ENCODE data around the gene GPD1.

GPD1 gene

DNA sequence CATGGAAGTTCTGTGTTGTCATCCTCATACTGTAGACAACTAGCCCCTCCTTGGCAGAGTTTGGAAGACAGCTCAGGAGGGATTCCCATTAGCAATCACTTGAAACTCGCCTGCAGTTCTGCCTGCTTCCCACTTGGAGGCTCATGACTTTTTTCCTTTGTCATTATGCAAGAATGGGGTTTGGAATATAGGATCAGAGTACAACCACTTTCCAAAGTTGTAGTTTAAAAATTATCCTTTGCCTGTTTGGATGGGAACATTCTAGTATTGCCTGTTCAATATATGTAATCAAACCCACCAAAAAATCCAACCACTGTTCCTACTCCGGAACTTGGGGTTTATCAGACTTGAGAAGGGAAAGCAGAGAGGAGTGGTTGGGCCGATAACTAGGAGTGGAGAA is 2.1 kb upstream of the GPD1 start:
- peak; percentile 65 for DNase-seq (ENCODE audit: low read depth)

DNA sequence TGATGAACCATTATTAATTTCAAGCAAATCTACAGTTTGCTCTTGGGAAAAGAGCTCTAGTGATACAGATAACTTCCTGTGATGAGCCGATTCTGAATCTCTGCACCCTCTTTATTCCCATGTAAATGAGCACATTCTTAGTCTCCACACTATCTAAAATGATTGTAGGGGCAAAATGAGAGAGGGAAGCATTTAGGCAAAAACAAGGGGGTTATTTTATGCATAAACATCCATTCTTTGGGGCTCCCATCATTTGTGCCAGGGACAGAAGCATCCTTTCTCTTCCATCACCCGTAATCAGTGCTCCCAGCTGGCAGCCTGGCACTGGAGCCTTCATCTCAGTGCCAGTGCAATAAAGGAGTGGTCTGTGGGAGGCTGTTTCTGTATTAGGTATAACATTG is 1.7 kb upstream of the GPD1 start:
- no peak for DNase-seq (ENCODE audit: low read depth)

DNA sequence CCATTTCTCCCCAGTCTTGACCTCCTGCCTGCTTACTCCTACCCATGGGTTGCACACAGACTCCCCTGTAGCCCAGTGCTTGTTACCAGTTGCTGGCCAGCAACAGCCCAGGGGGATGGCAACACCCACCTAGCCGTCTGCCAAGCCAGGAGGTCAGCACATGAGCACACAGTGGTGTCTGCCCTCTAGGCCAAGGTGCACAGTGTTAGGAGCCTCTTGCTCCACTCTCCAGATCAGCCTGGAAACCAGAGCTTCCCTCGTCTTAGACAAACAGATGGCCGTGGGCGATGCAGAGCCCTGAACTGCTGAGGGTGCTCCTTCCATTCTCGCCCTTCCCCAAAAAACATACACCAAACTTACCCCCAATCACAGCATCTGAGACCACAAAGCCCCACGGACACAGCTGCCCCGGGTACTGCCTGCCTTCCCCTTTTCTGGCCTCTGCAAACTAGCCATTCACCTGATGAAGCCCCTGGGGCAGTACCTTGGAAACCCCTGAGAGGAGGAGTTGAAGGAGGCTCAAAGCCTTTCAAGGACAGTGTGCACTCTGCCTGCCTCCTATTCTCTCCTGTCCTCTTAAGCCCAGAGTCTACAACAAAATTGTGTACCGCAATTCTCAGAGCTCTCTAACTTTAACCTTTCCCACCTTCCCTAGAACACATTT is 1.0 kb upstream of the GPD1 start:
- DNase-seq (ENCODE audit: low read depth) = no peak

DNA sequence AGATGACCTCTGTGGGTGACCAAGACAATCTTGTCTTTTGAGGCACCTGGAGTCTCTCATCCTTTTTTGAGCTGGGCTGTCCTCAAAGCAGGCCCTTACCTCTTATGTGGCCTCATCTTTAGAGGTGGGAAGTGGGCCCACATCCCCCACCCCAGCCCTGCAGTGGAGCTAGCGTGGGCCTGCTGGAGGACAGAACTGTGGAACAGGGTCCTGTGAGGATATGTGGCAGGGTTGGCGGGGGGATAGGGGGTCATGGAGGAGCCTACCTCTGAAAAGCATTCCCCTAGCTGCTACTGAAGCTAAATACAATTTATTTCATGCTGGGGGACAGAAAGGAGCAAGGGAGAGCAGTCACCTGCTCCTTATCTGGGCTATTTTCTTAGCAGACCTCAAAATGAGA is 457 bp upstream of the GPD1 start:
- no peak for DNase-seq (ENCODE audit: low read depth)

DNA sequence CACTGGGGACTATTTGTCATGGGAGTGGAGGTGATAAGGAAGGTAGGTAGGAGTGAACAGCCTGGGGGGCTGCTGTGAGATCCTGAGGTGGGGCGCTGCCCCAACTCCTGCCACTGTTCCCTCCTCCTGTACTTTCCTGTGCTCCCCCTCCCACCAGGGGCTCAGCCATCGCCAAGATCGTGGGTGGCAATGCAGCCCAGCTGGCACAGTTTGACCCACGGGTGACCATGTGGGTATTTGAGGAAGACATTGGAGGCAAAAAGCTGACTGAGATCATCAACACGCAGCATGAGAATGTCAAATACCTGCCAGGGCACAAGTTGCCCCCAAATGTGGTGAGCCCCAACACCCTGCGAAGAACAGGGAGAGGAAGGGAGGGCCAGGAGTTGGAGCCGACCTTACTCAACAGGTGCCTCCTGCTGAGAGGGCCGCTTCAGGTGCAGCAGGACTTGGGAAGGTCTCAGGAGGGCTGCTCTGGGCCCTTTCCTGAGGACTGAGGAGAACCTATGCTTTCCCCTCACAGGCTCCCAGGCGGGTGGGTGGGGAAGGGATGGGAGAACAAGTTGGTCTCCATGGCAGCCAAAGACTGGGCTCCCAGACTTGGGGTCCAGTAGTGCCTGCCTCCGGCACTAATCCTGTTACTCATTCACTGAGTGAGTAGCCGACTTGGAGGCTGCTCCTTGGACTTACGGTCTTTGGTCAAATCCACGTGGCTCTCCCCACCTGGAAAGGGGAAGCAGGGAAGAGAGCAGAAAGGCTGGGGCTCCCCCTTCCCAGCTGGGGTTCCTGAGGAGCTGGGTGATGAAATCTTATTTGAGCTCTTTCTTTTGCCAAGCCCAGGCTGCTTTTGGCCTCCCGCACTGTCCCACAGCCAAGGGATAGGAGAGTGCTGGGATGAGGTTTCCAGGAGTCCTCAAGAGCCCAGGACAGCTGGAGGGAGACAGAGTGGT is 884 bp downstream of the GPD1 start:
- DNase-seq (ENCODE audit: low read depth) = no peak

DNA sequence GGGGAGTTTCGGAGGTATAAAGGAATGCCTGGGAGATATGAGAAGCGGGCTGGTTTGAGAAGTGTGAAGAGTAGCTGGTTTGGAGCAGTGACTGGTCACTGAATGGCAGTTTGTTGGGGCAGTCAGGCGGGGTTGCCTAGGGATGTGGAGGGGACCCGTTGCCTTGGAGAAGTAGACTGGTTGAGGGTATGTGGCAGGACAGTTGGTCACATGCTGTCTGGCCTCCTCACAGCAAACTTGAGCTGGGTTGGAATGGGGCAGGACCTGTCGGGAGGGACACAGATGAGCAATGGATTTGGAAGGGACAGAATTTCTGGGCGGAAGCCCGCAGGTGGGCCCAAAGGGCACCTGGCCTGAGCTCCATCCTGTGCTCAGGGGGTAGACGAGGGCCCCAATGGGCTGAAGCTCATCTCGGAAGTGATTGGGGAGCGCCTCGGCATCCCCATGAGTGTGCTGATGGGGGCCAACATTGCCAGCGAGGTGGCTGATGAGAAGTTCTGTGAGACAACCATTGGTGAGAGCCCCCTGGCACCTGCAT is 2.2 kb downstream of the GPD1 start:
- DNase-seq (ENCODE audit: low read depth) = no peak

DNA sequence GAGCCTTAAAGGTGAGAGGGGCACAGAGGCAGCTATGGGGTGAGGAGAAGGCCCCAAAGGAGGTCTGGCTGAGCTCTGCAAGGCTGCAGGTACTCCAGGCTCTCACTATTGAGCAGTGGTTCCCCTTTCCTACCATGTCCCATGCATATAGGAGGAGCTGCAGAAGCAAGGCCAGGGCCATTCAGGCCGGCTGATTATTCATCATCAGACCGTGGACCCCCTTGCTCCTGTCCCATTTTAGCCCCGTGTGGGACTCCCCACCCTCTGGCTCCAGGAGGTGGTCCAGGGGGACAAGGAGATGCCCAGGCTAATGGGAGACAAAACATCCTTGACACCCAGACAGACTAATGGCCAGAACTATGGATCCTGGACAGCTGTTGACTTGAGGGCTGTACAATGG is 3.1 kb downstream of the GPD1 start:
- no peak for DNase-seq (ENCODE audit: low read depth)

DNA sequence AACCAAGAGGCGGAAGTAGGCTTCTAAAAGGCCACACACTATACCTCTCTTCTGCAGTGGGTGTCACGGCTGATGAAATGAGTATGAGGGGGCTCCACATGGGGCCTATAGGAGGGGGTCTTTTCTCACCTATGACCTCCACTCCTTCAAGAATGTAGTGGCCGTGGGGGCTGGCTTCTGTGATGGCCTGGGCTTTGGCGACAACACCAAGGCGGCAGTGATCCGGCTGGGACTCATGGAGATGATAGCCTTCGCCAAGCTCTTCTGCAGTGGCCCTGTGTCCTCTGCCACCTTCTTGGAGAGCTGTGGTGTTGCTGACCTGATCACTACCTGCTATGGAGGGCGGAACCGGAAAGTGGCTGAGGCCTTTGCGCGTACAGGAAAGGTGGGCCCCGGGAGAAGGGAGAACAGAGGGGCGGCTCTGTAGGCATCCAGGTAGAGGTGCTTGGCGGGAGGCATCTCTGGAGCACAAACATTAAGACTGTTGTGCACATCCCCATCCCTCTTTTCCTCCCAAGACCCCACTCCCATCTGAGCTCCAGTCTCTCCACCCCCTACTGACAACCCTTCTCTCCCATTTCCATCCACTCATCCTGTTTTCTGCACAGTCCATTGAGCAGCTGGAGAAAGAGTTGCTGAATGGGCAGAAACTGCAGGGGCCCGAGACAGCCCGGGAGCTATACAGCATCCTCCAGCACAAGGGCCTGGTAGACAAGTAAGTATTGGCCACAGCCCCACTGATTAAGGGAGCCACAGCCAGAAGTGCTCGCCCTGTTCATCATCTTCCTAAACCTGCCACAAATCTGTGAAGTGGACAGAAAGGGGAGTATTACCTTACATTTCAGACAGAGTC is 3.8 kb downstream of the GPD1 start:
- DNase-seq (ENCODE audit: low read depth) = no peak

DNA sequence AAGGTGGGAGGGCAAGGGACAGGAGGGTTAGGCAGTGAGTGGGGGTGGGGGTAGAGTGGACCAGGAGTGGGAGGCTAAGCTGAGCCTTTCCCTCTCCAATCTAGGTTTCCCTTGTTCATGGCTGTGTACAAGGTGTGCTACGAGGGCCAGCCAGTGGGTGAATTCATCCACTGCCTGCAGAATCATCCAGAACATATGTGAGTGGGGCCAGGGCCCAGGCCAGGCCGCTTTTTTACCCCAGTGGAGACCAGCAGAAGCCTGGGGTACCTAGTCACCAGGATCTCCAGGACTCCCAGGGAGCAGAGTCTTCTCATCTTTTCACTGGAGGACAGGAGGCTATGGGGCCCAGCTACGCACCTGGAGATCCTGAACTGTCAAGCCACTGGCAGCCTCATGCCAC is 5.5 kb downstream of the GPD1 start:
- no peak for DNase-seq (ENCODE audit: low read depth)

DNA sequence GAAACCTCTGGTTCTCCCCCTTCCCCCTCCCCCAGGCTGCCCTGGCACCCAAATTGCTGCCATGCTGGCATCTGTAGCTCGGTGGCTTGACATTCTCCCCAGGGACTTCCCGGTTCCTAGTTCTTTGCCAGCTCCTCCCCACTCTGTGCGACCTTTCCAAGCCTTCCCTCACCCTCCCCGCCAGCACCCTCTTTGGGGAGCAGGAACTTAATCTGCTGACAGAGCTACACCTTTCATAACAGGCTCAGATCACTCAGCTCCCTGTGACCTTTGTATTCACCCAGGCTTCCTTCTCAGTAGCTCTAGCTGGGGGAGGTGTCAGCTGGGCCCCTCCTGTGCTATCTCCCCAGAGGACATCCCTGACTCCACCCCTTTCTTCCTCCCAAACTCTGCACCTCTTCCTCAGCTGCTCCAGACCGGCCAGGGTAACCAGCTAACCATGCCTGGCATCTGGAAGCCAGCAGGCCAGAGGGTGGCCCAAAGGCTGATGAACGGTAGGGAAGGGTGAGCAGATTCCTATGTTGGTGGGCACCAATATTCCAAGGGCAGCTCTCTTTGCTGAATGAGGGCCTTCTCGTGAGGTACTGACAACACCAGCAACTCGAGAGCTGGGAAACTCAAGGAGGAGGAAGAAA is 6.4 kb downstream of the GPD1 start:
- DNase-seq (ENCODE audit: low read depth) = no peak

DNA sequence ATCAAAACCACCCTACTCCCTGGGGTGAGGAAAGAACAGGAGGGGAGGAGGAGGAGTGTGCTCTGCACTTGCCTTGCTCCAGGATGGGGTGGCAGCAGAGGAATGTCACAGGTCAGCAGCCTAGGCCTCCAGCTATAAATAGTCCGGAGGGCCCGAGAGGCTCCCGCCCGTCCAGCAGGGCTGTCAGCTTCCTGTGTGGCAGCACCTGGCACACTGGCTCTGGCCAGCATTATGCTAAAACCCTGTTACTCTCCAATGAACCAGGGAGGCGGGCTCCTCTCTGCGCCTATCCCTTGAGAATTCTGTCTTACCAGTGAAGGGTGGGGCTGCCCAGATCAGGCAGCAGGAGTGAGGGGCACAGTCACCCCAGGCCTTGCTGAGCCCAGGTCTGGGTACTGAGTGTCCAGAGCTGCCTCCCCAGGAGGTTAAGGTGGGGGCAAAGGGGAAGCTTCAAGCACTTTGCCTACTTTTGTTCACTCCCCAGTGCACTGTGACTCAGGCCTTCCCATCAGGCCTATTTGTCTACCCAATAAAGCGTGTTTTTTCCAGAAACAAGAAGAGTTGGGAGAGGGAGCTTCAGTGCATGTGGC is 7.0 kb downstream of the GPD1 start:
- peak; percentile 23 for DNase-seq (ENCODE audit: low read depth)

DNA sequence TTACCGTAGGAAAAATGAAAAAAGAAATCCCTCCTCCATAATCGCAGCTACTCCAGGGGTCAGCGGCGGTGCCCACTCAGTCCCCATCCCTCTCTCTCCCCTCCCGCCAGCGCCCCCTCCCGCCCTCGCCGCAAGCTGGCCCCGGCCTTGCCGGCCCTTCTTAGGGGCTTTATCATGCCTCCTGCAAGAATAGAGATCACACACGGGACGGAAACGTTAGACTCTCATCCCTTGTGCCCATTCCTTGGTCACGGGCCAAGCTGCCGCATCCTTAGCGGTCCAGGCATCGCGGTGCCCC is 7.5 kb downstream of the GPD1 start:
- DNase-seq (ENCODE audit: low read depth) = no peak

DNA sequence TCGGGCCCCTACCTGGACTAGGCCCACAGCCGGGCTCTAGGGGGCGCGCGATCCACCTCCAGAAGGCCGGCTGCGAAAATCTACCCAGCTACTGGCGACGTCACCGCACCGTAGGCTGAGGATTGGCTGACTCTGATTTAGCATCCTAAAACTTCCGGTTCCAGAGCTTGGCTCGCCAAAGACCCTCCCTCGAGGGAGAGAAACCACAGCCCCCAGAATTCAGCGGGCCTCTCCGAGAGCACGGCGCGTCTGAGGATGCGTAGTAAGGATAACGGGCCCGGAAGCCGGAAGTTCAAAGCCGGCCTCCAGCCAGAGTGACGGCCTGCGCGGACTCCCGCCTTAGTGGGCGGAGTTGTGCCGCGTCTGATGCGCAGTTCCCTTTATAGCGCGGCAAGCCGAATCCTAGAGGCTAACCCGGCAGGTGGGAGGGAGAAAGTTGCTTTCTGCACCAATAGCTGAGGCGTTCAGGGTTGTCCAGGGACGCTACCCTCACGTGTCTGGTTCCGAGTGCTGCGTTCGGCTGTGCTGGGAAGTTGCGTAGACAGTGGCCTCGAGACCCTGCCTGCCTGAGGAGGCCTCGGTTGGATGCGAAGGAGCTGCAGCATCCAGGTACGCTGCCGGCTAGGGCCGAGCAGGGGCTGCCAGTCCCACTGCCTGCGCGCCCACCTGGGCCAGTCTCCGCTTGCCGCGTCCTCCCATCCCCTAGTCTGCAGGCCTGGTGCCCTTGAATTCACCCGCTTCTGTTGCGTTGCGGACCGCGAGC is 8.1 kb downstream of the GPD1 start, which contains the start of gene COX14:
COX14 (plus strand) TSS at position 544 of the 763 bp plus-strand sequence. CDS start 7,808 bp downstream, outside the sequence.
- DNase-seq (ENCODE audit: low read depth) = peak; percentile 99

DNA sequence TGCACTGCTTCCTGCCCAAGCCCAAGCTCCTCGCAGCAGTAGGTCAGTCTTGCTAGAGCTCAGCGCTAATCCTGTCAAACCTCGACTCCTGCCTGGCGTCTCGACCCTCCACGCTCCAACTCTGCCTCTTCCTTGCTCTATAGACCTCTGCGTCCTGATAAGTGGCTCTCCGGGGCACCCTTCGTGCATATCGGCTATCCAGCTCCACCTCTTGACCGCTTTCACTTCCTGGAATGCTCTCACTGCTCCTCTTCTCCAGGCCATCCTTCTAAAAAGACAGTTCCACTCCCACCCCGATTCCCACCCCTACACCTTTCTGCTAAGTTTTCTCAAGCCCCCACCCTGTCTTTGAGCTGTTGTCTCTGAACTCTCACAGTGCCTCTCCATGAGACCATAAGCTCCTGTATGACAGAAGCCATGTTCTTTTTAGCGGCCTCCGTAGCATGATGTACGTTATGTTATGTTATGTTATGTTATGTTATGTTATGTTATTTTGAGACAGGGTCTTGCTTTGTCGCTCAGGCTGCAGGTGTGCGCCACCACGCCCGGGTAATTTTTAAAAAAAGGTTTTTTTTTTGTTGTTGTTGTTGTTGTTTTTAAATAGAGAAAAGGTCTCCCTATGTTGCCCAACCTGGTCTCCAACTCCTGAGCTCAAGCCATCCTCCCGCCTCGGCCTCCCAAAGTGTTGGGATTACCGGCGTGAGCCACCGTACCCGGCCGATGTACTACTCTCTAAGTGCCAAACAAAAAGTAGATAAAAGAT is 8.8 kb downstream of the GPD1 start:
- no peak for DNase-seq (ENCODE audit: low read depth)

DNA sequence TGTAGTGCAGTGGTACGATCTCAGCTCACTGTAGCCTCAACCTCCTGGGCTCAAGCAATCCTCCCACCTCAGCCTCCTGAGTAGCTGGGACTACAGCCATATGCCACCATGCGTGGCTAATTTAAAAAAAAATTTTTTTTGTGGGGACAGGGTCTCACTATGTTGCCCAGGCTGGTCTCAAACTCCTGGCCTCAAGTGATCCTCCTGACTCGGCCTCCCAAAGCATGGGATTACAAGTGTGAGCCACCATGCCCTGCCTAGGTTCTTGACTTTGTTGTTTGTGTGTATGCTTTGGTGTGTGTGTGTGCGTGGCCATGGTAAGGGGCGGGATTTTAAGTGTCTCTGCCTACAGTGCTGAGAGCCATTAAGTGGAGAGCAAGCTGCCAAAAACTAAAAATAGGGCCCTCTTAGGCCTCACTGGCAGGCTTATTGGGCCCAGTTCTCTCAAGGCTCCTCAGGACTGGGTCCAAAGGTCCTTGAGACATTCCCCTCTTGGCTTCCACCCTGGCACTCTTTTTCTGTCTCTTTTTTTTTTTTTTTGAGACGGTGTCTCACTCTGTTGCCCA is 13.3 kb downstream of the GPD1 start:
- no peak for DNase-seq (ENCODE audit: low read depth)

DNA sequence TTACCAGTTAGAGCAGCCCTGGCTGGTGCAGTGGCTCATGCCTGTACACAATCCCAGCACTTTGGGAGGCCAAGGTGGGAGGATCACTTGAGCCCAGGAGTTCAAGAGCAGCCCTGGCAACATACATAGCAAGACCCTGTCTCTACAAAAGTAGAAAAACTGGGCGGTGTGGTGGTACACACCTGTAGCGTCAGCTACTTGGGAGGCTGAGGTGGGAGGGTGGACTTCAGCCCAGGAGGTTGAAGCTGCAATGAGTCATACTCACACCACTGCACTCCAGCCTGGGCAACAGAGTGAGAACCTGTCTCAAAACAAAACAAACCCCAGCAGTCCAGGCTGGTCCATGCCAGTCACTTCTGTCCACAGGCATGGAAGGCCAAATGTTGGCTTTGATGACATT is 15.6 kb downstream of the GPD1 start:
- no peak for DNase-seq (ENCODE audit: low read depth)

DNA sequence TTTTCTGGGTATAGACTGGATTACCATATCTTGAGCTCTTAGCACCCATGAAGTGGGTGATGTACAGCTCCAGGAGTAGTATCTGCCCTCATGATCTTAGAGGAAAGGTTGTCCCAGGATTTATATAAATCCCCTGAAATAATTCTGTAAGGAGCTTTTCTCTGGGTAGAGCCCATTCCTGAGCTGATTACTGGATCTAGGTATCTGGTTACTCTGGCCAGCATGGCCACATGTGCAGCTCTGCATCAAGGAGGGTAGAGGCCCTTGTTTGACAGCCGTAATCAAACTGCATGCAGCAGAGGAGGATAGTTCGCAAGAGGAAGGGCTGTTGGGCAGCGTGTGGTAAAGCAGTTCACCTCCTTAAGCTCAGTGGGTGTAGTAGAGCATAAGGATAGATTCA is 16.7 kb downstream of the GPD1 start:
- DNase-seq (ENCODE audit: low read depth) = no peak

DNA sequence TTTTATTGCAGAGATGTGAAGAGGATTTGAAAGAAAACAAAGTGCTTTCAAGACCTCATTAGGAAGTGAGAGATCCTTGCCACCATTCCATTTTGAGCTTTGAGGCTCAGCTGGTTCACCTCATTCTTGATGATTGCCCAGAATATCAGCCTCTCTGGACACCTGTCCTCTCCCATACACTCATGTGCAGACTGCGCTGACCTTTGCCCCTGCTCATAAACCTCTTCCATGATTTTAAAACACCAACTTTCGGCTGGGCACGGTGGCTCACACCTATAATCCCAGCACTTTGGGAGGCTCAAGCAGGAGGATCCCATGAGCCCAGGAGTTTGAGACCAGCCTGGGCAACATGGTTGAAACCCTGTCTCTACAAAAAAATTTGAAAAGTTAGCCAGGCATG is 17.1 kb downstream of the GPD1 start:
- DNase-seq (ENCODE audit: low read depth) = no peak

DNA sequence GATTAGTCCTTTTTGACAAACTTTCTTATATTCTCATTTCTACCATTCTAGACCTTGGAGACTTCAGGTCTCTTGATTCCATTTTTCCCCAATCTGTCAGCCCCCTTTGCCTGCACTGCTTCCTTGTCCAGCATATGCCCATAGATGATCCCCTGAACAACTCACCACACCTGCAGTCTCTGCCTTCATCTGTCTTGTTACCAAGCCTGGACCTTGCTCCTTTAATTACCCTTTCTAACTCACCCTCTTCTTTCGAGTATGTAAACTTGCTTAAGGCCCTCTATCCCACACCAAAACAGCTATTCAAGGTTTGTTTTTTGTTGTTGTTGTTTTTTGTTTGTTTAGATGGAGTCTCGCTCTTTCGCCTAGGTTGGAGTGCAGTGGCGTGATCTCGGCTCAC is 17.8 kb downstream of the GPD1 start:
- DNase-seq (ENCODE audit: low read depth) = no peak

DNA sequence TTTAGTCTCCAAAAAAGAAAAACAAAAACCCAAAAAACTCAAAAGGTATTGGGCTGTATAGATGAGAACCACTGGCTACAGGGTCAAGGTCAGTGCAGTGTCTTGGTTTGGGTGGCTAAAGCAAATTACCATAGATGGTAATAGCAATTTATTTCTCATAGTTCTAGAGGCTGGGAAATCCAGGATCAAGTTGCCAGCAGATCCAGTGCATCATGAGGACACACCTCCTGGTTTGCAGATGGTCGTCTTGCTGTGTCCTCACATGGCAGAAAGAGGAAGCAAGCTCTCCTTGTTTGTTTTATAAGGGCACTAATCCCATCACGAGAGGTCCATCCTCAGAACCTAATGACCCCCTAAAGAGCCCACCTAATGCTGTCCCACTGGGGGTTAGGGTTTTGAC is 19.4 kb downstream of the GPD1 start:
- peak; percentile 13 for DNase-seq (ENCODE audit: low read depth)
